NCI-H2227 (cell line): ENCODE results near the gene SEC23IP.
"Not testable (repeated sequence)": the region's sequence is repeated elsewhere in the genome, so short reads cannot be mapped to it uniquely, and the experiment has no call there.

Experiments used
- DNase-seq: peaks from one replicate; lab custom pipeline; 2025; ENCODE audit not compliant: unreplicated experiment; lab: John Stamatoyannopoulos, UW

SEC23IP gene

DNA sequence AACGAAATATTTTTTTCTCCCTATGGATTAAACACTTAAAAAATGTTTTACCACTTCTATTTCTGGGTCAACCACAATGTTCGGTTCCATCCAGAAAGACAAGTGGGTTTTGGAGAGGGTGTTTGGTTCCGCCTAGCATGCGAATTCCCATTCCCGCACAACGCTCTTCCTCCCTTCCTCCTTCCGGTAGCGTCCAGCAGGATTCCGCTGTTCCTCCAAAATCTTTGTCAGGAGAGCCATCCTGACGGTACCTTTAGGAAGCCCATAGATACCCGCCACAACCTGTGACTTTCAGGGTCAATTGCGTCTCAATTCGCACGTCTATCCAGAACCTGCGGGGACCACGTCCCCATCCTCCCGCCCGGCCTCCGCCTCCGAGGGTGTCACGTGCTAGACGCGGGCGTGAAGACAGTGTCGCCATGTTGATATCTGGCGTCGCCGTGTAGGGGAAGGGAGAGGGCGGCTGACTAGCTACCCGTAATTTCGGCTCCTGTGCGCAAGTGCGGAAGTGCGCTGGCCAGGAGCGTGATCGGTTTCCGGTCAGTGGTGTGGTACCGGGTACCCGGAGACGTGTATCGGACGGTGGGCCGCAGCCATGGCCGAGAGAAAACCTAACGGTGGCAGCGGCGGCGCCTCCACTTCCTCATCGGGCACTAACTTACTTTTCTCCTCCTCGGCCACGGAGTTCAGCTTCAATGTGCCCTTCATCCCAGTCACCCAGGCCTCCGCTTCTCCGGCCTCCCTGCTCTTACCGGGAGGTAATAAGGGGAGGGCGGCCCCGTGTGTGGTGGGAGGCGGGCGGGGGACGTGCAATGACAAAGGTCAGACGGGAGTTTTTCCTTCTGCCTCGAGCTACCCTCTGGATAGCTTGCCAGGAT, at the start of gene SEC23IP:
SEC23IP (plus strand) TSS at position 543 of the 878 bp plus-strand sequence; CDS start at position 596, 53 bp downstream.
- peak; percentile 95 for DNase-seq

GRCh38 chr10:119845656-119846055, 46.9 kb upstream of the SEC23IP start:
- no peak for DNase-seq

GRCh38 chr10:119849031-119849789, 43.3 kb upstream of the SEC23IP start:
- no peak for DNase-seq

DNA sequence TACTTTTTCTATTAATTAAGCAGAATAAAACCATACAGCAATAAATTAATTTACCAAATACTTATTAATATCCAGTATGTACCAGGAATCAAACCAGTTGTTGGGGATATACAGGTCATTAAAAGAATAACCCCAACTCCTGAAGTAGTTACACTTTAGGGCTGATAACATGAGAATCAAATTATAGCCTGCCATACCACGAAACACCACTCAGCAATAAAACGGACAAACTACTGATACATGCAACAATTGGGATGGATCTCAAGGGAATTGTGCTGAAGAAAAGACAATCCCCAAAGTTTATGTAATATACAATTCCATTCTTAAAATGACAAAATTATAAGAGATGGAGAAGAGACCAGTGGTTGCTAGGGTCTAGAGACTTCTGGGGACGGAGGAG, 42.6 kb upstream of the SEC23IP start:
- DNase-seq, result no peak

DNA sequence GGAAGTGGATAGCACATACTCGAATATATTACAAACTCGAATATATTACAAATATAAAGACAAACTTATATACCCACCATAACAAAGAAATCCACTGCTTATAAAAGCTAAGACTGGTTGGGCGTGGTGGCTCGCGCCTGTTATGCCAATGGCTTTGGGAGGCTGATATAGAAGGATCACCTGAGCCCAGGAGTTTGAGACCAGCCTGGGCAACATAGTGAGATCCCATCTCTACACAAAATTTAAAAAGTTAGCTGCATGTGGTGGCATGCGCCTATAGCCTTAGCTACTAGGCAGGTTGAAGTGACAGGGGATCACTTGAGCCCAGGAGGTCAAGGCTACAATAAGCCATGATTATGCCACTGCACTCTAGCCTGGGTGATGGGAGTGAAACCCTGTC, 40.3 kb upstream of the SEC23IP start:
- DNase-seq, result no peak

DNA sequence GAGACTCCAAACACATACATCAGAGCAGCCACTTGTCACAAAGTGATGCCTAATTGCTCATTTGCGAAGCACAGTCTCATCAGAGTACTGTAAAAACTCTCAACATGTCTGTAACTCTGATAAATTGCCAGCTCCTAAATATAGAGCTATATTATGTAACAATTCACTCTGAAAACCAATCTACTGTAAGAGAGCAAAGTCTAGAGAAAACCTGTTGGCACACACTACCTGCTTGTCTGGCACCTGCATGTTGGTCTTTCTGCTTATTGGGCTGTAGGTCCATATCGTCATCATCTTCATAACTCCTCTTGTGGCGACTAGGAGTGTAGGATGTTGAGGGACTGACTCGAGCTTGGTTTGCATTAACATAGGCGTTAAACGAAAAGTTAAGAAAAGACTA, 39.7 kb upstream of the SEC23IP start:
- DNase-seq, result no peak

DNA sequence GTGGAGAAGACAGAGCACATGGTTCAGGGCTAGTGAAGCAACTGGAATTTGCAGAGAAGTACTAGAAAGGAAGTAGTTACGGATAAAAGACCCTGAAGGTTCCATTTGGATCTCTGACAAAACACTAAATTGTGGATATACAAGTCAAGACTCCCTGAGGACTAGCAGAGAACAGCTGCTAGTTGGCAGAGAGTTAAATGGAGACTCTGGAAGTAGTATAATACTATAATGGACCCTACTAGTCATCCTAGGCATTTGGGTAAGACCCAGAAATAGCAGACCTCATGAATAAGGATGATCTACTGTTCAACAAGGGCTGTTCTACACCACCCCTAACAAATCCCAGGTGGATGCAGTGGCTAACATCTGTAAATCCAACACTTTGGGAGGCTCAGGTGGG, 39.0 kb upstream of the SEC23IP start:
- DNase-seq, result no peak

- no peak for DNase-seq
These were observed 34.5 kb upstream of the SEC23IP start for GRCh38 chr10:119858063-119858462.

- DNase-seq, result peak; percentile 5
These were observed 32.9 kb upstream of the SEC23IP start for GRCh38 chr10:119859420-119860258.

GRCh38 chr10:119860866-119861607, 31.5 kb upstream of the SEC23IP start:
- DNase-seq, result no peak

DNA sequence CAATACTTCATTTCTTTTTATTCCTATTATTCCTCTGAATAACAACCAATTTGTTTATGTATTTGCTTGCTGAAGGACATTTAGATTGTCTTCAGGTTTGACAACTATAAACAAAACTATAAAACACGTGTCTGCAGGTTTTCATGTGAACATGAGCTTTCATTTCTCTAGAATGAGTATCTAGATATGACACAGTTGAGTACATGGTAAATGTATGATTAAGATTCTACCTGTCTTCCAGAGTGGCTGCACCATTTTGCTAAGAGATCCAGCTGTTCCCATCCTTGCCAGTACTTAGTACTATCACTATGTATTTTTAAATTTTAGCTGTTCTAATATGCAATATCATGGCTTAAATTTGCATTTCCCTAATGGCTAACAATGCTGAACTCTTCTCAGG, 30.0 kb upstream of the SEC23IP start:
- no peak for DNase-seq

DNA sequence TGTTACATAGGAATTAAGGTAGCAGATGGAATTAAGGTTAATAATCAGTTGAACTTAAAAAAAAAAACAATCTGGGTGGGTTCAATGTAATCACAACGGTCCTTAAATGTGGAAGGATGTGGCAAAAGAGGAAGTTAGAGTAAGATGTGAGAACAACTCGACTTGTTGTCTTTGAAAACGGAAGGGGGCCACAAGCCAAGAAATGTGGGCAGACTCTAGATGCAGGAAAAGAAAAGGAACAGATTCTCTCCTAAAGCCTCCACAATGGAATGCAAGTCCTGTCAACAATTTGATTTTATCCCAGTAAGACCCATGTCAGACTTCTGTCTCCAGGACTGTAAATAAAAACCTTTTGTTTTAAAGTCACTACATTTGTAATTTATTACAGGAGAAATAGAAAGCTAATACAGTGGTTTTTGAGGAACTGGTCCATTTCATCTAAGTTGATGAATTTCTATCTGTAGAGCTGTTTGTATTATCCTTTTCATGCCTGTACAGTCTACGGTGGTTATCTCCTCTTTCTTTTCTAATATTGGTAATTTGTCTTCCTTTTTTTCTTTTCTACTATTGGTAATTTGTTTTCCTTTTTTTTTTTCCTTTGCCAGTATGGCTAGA, 28.5 kb upstream of the SEC23IP start:
- DNase-seq, result no peak

GRCh38 chr10:119865699-119866240, 26.8 kb upstream of the SEC23IP start:
- no peak for DNase-seq

DNA sequence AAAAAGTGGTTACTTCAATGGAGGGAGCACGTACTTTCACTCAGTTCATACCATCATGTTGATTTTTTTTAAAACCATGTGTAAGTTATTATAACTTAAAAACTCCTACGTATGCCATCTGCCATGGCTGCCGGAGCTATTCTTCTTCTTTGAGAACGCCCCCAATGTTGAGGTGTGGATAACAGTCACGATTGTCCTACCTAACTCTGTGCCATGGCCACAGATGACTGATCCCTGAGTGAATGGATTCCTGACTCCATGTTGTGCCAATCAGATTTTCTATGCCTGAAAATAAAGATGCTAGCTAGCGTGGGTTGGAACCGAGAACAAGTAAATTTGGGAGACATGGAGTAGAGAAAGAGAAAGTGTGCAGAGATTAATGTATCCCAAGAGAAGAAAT, 25.2 kb upstream of the SEC23IP start:
- DNase-seq, result no peak

DNA sequence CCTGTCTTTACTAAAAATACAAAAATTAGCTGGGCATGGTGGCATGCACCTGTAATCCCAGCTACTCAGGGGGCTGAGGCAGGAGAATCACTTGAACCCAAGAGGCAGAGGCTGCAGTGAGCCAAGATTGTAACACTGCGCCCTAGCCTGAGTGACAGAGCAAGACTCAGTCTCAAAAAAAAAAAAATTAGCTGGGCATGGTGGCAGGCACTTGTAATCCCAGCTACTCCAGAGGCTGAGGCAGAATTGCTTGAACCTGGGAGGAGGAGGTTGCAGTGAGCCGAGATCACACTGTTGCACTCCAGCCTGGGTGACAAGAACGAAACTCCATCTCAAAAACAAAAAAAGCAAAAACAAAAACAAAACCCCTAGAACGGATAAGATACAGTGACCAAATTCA, 23.1 kb upstream of the SEC23IP start:
- not testable (repeated sequence) for DNase-seq

- peak; percentile 43 for DNase-seq
These were observed 20.5 kb upstream of the SEC23IP start for GRCh38 chr10:119871881-119872609.

DNA sequence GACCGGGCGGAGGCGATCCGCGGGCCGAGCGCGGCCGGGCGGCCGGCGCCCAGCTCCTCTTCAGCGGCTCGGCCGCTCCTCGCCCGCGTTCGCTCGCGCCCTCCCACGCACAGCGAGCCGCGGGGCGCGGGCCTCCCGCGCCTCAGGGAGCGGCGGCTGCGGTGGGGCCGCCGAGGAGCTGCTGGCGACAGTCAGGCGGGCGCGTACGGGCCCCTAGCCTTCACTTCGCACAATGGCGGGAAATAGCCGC, 20.0 kb upstream of the SEC23IP start, which contains the start of gene MCMBP:
MCMBP (minus strand) TSS at position 234 of the 250 bp plus-strand sequence. CDS start 259 bp downstream, outside the sequence.
- no peak for DNase-seq

DNA sequence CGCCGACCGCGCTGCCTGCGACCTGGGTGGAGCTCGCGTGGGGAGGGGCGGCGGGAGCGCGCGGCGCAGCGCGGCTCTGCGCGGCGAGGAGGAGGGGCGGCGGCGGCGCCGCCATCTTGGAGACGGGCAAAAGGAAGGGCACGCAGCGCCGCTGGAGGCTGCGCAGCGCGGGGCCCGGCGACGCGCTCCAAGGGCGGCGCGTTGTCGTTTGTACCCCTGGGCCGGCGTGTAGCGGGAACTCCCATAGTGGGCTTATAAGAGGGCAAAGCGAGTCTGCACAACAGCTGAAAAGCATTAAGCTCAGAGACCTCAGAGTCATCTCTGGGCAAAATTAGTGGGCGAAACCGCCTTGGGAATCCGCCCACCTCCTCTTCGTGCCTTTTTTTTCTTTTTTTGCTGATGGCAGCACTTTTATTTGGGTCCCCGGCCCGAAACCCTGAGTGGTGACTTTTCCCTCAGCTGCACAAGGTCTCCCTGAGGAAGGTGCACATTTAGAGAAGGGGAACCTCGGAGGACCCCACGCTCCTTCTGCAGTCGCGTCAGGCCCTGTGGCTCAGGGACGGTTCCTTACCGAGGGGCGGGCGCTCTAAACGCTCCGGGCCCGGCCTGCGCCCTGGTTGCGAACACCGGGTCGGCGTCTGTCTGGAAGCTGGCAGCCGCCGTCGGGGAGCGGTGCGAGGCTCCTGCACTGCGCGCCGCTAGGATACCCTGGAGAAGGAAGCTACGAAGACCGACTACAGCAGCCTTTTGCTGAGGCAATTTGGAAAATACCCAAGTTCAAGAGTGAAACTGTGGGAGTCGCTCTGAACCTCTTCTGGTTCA, 19.5 kb upstream of the SEC23IP start:
- peak; percentile 91 for DNase-seq
